GM12872 (cell line): ENCODE results near the gene SLC1A2.

Experiments used
- TF ChIP-seq, protein P1 (sequence below): IDR thresholded peaks from 3 replicates; pipeline ENCODE4 v1.5.1; 2011; ENCODE audit warnings: low read depth, mild to moderate bottlenecking, low read length, moderate library complexity; ENCODE audit not compliant: insufficient read depth

SLC1A2 gene

DNA sequence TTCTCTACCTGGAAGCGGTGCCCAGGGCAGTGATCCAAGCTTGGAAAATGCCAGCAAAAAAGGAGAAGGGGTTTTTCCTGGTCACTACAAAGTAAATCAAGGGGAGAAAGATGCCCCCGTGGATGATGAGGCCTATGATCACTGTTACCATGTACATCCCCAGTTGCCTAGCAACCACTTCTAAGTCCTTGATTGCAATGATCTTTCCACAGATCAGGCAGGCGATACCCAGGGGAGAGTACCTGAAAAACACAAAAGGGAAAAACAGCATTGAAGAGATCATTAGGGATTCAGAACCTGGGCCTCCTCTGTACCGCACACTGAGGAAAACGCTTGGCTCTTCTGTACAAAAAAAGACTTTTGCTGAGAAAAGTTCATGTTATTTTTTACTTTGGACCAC, 127.1 kb downstream of the SLC1A2 start:
- TF ChIP-seq, protein P1, sequence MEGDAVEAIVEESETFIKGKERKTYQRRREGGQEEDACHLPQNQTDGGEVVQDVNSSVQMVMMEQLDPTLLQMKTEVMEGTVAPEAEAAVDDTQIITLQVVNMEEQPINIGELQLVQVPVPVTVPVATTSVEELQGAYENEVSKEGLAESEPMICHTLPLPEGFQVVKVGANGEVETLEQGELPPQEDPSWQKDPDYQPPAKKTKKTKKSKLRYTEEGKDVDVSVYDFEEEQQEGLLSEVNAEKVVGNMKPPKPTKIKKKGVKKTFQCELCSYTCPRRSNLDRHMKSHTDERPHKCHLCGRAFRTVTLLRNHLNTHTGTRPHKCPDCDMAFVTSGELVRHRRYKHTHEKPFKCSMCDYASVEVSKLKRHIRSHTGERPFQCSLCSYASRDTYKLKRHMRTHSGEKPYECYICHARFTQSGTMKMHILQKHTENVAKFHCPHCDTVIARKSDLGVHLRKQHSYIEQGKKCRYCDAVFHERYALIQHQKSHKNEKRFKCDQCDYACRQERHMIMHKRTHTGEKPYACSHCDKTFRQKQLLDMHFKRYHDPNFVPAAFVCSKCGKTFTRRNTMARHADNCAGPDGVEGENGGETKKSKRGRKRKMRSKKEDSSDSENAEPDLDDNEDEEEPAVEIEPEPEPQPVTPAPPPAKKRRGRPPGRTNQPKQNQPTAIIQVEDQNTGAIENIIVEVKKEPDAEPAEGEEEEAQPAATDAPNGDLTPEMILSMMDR = no peak

DNA sequence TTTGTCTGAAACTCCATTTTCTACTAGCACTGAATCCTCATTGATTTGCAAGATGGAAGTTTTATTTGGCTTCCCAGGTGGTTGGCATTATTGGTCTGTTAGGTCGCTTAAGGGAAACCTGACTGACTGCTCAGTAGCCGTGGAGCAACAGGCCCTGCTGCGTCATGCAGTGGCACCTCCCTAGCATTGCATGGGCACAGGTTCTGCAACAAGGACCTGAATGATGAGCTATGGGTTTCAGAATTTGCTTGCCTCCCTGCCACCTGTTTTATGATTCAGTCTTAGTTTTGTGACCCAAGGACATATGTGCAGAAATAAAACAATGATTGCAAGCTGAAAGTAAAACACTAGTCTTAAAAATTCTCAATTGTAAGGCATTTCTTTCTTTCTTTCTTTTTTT, 128.5 kb downstream of the SLC1A2 start:
- TF ChIP-seq, protein P1 = no peak

DNA sequence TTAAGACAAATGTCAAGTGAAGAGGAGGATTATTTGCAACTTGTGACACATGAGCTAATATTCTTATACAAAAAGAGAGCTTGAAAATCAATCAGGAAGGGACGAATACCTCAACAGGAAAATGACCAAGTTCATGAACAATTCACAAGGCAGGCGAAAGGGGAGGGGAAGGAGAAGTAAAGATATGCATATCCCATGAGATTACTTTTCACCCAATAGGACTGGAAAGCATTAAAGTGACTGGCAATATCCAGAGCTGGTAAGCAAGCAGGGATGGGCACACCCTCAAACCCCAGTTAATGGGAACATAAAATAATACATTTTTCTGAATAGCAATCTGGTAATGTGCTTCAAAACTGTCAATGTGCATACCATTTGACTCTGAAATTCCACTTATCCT, 129.5 kb downstream of the SLC1A2 start:
- TF ChIP-seq, protein P1 = no peak

DNA sequence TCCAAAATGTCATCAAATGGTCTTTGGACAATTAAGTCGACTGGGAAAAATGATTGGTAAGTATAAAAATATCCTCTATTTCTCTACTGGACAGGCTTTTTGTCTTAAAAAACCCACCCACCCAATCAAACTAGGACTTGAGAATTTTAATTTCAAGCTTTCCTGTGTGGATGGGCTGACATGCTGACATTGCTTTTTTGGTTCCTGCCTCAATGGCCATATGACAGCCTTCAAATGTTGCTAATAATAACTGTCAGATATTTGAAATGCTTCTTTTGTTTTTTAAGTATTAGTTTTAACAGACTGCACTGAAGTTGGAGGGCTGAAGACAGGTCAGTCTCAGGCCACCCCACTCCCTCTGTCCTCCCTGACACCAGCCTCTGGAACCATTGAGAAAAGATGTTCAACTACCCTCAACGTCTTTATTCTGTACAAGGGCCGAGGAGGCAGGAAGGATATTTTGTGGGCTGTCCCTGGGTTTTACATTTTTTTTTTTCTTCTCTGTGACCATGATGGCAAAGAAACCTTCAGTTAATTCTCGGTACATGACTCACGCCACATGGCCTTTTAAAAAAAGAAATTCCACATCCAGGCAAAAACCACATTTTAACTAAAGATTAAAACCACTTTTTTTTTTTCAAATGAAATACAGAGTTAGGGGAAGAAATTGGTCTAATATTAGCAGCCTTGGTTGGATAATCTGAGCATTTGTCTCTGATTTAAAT, 130.4 kb downstream of the SLC1A2 start:
- TF ChIP-seq, protein P1 = no peak

DNA sequence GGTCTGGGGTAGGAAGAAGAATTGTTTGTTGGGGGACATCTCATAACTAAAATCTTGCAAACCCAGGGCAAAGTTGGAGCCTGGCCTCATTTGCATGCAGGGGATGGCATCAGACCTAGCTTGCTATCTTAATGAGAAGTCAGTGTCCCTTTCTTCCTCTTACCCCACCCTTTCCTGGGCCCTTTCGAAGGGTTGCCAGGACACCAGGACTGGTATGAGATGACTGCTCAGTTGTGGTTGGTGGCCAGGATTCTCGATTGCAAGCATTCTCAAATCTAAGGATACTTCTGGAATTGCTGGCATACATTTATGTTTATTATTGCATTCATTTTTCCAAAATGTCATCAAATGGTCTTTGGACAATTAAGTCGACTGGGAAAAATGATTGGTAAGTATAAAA, 131.0 kb downstream of the SLC1A2 start:
- TF ChIP-seq, protein P1 = no peak

DNA sequence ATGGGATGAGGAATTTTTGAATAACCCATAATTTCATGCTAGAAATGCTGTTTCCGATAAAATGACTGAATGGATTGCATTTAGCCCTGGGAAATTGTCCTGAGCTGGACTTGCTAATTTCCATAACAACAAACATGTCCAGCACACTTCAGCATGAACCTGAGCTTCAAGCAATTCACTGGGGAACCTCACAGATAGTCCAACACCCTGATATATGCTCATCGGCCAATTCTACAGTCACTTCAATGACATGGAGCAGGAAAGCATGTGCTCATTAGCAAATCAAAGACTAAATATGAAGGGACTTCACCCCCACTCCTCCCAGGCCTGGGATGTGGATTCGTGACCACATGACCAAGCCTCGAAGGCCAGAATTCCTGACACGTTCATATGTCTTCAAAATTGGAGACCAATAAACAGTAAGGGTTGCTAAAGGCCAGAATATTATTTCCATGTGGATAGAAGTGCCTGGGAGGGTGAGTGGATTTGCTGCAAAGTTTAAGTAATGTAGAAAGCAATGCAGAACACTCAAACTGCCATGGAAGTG, 131.9 kb downstream of the SLC1A2 start:
- TF ChIP-seq, protein P1 = no peak

DNA sequence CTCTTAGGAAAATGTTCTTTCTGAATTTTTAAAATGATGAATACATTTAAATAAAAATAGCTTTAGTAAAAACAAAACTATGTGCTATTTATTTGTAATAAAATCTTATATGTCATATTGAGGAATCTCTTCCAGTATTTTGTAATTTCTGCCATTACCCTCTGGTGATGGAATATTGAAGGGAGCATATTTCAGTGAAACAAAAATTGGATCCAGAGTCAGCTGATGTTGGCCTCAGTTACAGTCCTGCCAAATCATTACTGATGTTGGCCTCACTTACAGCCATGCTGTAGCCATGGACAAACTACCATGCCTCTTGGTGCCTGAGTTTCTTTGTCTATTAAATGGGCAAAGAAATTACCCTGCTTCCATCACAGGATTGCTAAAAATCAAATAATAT, 133.2 kb downstream of the SLC1A2 start:
- TF ChIP-seq, protein P1 = no peak

DNA sequence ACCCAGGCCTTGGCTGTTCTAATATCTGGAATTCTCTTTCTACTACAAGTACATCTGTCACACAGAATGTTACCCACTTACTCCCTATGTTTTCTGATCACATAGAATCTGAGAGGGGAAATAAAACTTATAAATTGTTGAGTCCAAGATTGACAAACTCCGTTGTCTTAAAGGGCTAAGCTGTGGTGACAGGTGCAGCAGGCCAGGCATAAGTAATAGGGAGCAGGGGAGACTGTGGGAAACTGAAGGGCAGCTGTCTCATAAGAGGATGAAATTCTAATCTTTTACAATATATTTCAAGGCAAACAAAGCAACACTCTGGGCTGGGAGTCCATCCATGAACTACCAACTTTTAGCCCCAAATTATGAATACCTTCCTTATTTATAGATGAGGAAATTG, 133.9 kb downstream of the SLC1A2 start:
- TF ChIP-seq, protein P1 = no peak
